ENCODE measurements around the gene TMEM171. TPM values are rescaled to one million over a fixed set of nuclear protein-coding genes. Genes with fewer than 3 reads are reported as not detected.
A peak's percentile ranks its signal among the peaks of the same experiment; 100 is the strongest.

TMEM171 gene
- total and polyA plus RNA-seq, 2 of the 8 experiments (the other 6 are each of a cell fraction or from before 2014, with no cell fraction given): 1.0 to 2.2 TPM

DNA sequence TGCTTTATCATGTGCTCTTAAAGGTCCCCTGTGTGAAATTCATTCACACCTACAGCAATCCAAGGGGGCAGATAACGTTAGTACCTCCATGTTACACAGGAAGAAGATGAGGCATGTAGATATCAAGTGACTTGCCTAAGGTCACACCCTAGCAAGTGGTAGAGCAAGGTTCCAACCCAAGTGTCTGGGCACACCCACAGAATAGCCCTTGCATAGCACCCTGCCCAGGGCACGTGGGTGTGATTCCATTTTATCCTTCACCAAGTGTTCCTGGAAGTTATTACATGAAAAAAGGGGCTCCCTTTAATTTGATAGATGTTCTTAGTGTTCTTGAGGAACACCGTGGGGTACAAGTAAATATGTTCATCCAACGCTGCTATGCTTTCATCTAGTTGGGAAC lies 4.9 kb downstream of the TMEM171 start:
- Histone ChIP-seq H3K18ac (ENCODE audit: extremely low read depth, low read length) (no peak overlapping the region), H3K9ac (replicated peaks in 1 of 4; ENCODE audit: extremely low read depth in 1 of 4, low read depth in 3 of 4, low read length in 3 of 4) (no peak overlapping the region), H2BK120ac (replicated peaks; ENCODE audit: low read depth, low read length) (no peak overlapping the region), H4K20me1 (replicated peaks in 1 of 2; ENCODE audit: control insufficient read depth in 1 of 2, insufficient read depth in 2 of 2, low read length in 2 of 2) (no peaks in the 10 kb centered on the region), H3K79me1 (ENCODE audit: low read depth, low read length) (no peaks in the 10 kb centered on the region), H3K27me3 (replicated peaks in 1 of 4; ENCODE audit: control insufficient read depth in 3 of 4, extremely low read depth in 1 of 4, insufficient read depth in 3 of 4, low read length in 3 of 4) (peaks cover 0 to 23% (median 18%) of the 10 kb centered on the region in 4 experiments; a peak in 6 of 7 replicates), H2BK20ac (ENCODE audit: low read length) (no peak overlapping the region), H3K4me1 (replicated peaks in 1 of 4; ENCODE audit: control insufficient read depth in 3 of 4, insufficient read depth in 4 of 4, low read length in 3 of 4) (peaks cover 0 to 3% (median under 1%) of the 10 kb centered on the region in 4 experiments; a peak in 5 of 7 replicates), H3K27ac (ENCODE audit: low read depth, low read length) (no peak overlapping the region), H3K36me3 (ENCODE audit: control insufficient read depth in 2 of 4, insufficient read depth in 4 of 4, low read length in 3 of 4) (no peaks in the 10 kb centered on the region), H3K23ac (ENCODE audit: insufficient read length) (no peak overlapping the region), H3K79me2 (ENCODE audit: control insufficient read depth in 1 of 2, insufficient read depth in 2 of 2, low read length in 2 of 2) (no peaks in the 10 kb centered on the region), H3K4me2 (ENCODE audit: insufficient read depth in 1 of 2, low read depth in 2 of 2, low read length in 2 of 2) (no peak overlapping the region), H2BK15ac (ENCODE audit: low read length) (no peak overlapping the region), H2BK5ac (ENCODE audit: low read depth, low read length) (no peak overlapping the region), H3K56ac (replicated peaks; ENCODE audit: insufficient read length, low read depth, low read length) (no peak overlapping the region), H4K5ac (ENCODE audit: insufficient read length, low read depth, low read length) (no peak overlapping the region), H4K8ac (ENCODE audit: extremely low read depth, insufficient read depth, low read length) (no peak overlapping the region), H2BK12ac (ENCODE audit: low read depth, low read length) (no peak overlapping the region), H3K9me3 (ENCODE audit: insufficient read depth in 2 of 2, low read depth in 1 of 2, low read length in 1 of 2) (no peaks in the 10 kb centered on the region), H3K23me2 (ENCODE audit: low read depth, low read length) (peaks cover 6% of the 10 kb centered on the region), H3K14ac (ENCODE audit: insufficient read length) (no peak overlapping the region), H4K91ac (replicated peaks; ENCODE audit: insufficient read length, low read length) (no peak overlapping the region), H2AK5ac (ENCODE audit: low read depth, low read length) (no peak overlapping the region), H2AFZ (ENCODE audit: low read length) (no peak overlapping the region), H3K4ac (replicated peaks; ENCODE audit: insufficient read length, low read depth, low read length) (no peak overlapping the region), H3K4me3 (ENCODE audit: extremely low read depth in 1 of 4, insufficient read depth in 2 of 4, low read depth in 3 of 4, low read length in 4 of 4) (no peak overlapping the region)
- DNase-seq (ENCODE audit: low read depth in 1 of 2, low spot score in 2 of 2) (peak in 1 of 2 experiments; percentile 11), FAIRE-seq (no peak)
- POLR2A ChIA-PET (ENCODE audit: partially characterized antibody): interaction anchor here (0.9 kb wide), 1 partner anchor 52 kb away, joined by 3 read pairs; no protein-coding TSS in a partner anchor
- WGBS, 2 experiments (ENCODE audit: extremely low coverage in 1 of 2, insufficient coverage in 1 of 2, insufficient read length in 1 of 2, insufficient replicate concordance in 2 of 2, low coverage in 1 of 2, low lambda C conversion rate in 2 of 2, missing lambda C conversion rate in 1 of 2): 87% methylated on average over 4 of the region's 4 CpGs; no CpG with 5 or more reads in 1 of the 2 experiments
- CTCF ChIA-PET (ENCODE audit: partially characterized antibody): interaction anchor here (1.0 to 4.9 kb wide), 4 partner anchors 11 to 105 kb away, joined by 3 to 24 read pairs (median 5); no protein-coding TSS in a partner anchor
- TF ChIP-seq SRF (IDR thresholded peaks at IDR 0.05; ENCODE audit: low read depth, low read length) (no peak), EGR1 (IDR thresholded peaks at IDR 0.05; ENCODE audit: borderline replicate concordance, low read depth, low read length) (no peak), TAF1 (IDR thresholded peaks at IDR 0.05; ENCODE audit: low read depth, low read length) (no peak), HDAC2 (IDR thresholded peaks at IDR 0.05; ENCODE audit: borderline replicate concordance in 1 of 2, low read depth in 2 of 2, low read length in 2 of 2) (no peak), MAX (IDR thresholded peaks at IDR 0.05) (no peak), BCL11A (IDR thresholded peaks at IDR 0.05; ENCODE audit: low read depth in 2 of 2, low read length in 2 of 2) (no peak), POU5F1 (IDR thresholded peaks at IDR 0.05; ENCODE audit: low read depth, low read length) (no peak), SIN3A (conservative IDR thresholded peaks at IDR 0.05 in 1 of 2, IDR thresholded peaks at IDR 0.05 in 1 of 2; ENCODE audit: low read depth in 1 of 2, low read length in 2 of 2) (no peak), SUZ12 (IDR thresholded peaks at IDR 0.05; ENCODE audit: low read length) (no peak), GTF2F1 (IDR thresholded peaks at IDR 0.05; ENCODE audit: borderline replicate concordance, low read depth, low read length) (no peak), RAD21 (IDR thresholded peaks at IDR 0.05 in 1 of 2, conservative IDR thresholded peaks at IDR 0.05 in 1 of 2; ENCODE audit: low read depth in 2 of 2, low read length in 2 of 2) (no peak)
- TF ChIP-seq, protein P1, sequence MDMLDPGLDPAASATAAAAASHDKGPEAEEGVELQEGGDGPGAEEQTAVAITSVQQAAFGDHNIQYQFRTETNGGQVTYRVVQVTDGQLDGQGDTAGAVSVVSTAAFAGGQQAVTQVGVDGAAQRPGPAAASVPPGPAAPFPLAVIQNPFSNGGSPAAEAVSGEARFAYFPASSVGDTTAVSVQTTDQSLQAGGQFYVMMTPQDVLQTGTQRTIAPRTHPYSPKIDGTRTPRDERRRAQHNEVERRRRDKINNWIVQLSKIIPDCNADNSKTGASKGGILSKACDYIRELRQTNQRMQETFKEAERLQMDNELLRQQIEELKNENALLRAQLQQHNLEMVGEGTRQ (IDR thresholded peaks at IDR 0.05; ENCODE audit: low read length): no peak
